Measurements from ENCODE around the gene LRCH2.

LRCH2 gene

DNA sequence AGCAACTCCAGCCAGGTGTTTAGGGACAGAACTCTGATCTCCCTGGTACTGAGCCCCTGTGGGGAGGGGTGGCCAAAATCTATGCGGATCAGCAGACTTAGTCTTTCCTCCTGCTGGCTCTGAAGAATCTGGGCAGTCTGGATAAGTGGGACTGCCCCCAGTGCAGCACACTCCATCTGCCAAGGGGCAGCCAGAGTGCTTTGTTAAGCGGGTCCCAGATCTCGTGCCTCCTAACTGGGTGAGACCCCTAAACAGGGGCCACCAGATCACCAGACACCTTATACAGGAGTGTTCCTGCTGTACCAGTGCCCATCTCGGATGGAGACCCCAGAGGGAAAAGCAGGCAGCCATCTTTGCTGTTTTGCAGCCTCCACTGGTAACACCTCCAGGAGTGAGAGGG is 135.0 kb downstream of the LRCH2 start:
- TF ChIP-seq, protein P1, sequence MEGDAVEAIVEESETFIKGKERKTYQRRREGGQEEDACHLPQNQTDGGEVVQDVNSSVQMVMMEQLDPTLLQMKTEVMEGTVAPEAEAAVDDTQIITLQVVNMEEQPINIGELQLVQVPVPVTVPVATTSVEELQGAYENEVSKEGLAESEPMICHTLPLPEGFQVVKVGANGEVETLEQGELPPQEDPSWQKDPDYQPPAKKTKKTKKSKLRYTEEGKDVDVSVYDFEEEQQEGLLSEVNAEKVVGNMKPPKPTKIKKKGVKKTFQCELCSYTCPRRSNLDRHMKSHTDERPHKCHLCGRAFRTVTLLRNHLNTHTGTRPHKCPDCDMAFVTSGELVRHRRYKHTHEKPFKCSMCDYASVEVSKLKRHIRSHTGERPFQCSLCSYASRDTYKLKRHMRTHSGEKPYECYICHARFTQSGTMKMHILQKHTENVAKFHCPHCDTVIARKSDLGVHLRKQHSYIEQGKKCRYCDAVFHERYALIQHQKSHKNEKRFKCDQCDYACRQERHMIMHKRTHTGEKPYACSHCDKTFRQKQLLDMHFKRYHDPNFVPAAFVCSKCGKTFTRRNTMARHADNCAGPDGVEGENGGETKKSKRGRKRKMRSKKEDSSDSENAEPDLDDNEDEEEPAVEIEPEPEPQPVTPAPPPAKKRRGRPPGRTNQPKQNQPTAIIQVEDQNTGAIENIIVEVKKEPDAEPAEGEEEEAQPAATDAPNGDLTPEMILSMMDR (IDR thresholded peaks at IDR 0.05; ENCODE audit: low read depth, low read length), result no peak
- no peak for TF ChIP-seq EZH2phosphoT487 (IDR thresholded peaks at IDR 0.05; ENCODE audit: low read depth)
- no peak overlapping the region for H3K9ac ChIP-seq (ENCODE audit: low read length)
- H3K4me3 ChIP-seq (ENCODE audit: low read length), result no peak overlapping the region
- H3K27ac ChIP-seq (ENCODE audit: low read length), result no peak overlapping the region
- H3K36me3 ChIP-seq (replicated peaks; ENCODE audit: low read depth, low read length), result no peaks in the 10 kb centered on the region
- H3K4me1 ChIP-seq (ENCODE audit: low read length), result no peaks in the 10 kb centered on the region
- no peak overlapping the region for H3K4me2 ChIP-seq (ENCODE audit: low read length)
- H3K9me3 ChIP-seq (ENCODE audit: insufficient read depth, low read length), result no peaks in the 10 kb centered on the region
- no peaks in the 10 kb centered on the region for H4K20me1 ChIP-seq (ENCODE audit: insufficient read depth, low read length)
- no peak overlapping the region for H2AFZ ChIP-seq (ENCODE audit: low read depth, low read length)
- no peaks in the 10 kb centered on the region for H3K27me3 ChIP-seq (ENCODE audit: low read depth, low read length)
- H3K79me2 ChIP-seq (ENCODE audit: low read length), result no peaks in the 10 kb centered on the region

DNA sequence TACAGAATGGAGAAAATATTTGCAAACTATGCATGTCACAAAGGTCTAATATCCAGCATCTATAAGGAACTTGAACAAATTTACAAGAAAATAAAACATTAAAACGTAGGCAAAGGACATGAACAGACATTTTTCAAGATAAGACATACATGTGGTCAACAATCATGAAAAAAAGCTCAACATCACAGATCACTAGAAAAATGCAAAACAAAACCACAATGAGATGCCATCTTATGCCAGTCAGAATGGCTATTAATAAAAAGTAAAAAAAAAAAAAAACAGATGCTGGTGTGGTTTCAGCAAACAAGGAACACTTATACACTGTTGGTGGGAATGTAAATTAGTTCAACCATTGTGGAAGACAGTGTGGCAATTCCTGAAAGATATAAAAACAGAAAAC is 140.7 kb downstream of the LRCH2 start:
- Histone ChIP-seq H2AFZ (ENCODE audit: low read depth, low read length) (no peak overlapping the region), H3K9me3 (ENCODE audit: insufficient read depth, low read length) (no peaks in the 10 kb centered on the region), H4K20me1 (ENCODE audit: insufficient read depth, low read length) (no peaks in the 10 kb centered on the region), H3K27me3 (ENCODE audit: low read depth, low read length) (no peaks in the 10 kb centered on the region), H3K36me3 (replicated peaks; ENCODE audit: low read depth, low read length) (no peaks in the 10 kb centered on the region), H3K9ac (ENCODE audit: low read length) (no peak overlapping the region), H3K79me2 (ENCODE audit: low read length) (no peaks in the 10 kb centered on the region), H3K4me1 (ENCODE audit: low read length) (no peaks in the 10 kb centered on the region), H3K4me2 (ENCODE audit: low read length) (no peak overlapping the region), H3K27ac (ENCODE audit: low read length) (no peak overlapping the region), H3K4me3 (ENCODE audit: low read length) (no peak overlapping the region)
- TF ChIP-seq EZH2phosphoT487 (IDR thresholded peaks at IDR 0.05; ENCODE audit: low read depth), result no peak
- TF ChIP-seq, protein P1 (IDR thresholded peaks at IDR 0.05; ENCODE audit: low read depth, low read length), result no peak

DNA sequence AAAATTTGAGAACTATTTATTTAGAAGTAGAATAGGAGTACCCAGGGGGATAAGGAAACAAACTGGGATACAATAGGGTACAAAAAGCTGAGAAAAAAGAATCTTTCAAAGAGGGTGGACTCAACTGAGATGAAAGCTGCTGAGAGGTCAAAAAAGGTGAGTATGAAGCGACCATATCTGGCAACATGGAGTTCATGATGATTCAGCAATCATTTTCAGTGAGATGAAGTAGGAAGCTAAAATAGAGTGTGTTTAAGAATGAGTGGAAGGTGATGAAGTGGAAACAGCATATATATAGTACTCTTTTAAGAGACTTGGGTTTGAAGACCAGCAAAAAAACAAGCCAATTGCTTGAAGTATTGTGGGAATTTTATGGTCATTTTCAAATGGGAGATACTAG is 144.5 kb downstream of the LRCH2 start:
- H3K4me2 ChIP-seq (ENCODE audit: low read length), result no peak overlapping the region
- no peaks in the 10 kb centered on the region for H4K20me1 ChIP-seq (ENCODE audit: insufficient read depth, low read length)
- no peak overlapping the region for H2AFZ ChIP-seq (ENCODE audit: low read depth, low read length)
- H3K27me3 ChIP-seq (ENCODE audit: low read depth, low read length), result no peaks in the 10 kb centered on the region
- H3K79me2 ChIP-seq (ENCODE audit: low read length), result no peaks in the 10 kb centered on the region
- H3K4me3 ChIP-seq (ENCODE audit: low read length), result no peak overlapping the region
- H3K4me1 ChIP-seq (ENCODE audit: low read length), result no peaks in the 10 kb centered on the region
- H3K9me3 ChIP-seq (ENCODE audit: insufficient read depth, low read length), result no peaks in the 10 kb centered on the region
- TF ChIP-seq EZH2phosphoT487 (IDR thresholded peaks at IDR 0.05; ENCODE audit: low read depth), result no peak
- TF ChIP-seq, protein P1 (IDR thresholded peaks at IDR 0.05; ENCODE audit: low read depth, low read length), result no peak
- no peaks in the 10 kb centered on the region for H3K36me3 ChIP-seq (replicated peaks; ENCODE audit: low read depth, low read length)
- H3K27ac ChIP-seq (ENCODE audit: low read length), result no peak overlapping the region
- no peak overlapping the region for H3K9ac ChIP-seq (ENCODE audit: low read length)

DNA sequence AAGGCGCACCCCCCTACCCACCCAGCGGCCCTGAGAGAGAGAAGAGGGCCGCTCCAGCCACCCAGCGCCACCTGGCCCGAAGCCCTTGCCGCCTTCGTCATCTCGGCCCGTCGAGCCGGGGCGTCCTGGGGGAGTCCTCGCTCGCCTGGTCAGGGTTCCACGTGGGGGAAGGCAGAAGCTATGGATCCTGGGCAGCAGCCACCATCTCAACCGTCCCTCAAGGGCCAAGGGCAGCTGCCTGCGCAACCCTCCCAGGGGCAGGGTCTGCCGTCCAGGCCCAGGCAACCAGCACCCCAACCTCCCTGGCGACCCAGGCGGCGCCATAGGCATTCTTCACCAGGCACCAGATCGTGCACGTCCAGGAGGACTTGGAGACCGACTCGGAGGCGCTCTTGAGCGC is 165.0 kb downstream of the LRCH2 start:
- H3K4me1 ChIP-seq (ENCODE audit: low read length), result no peaks in the 10 kb centered on the region
- no peak overlapping the region for H2AFZ ChIP-seq (ENCODE audit: low read depth, low read length)
- H3K4me2 ChIP-seq (ENCODE audit: low read length), result no peak overlapping the region
- H3K79me2 ChIP-seq (ENCODE audit: low read length), result no peaks in the 10 kb centered on the region
- H3K9me3 ChIP-seq (ENCODE audit: insufficient read depth, low read length), result no peaks in the 10 kb centered on the region
- TF ChIP-seq, protein P1 (IDR thresholded peaks at IDR 0.05; ENCODE audit: low read depth, low read length), result no peak
- TF ChIP-seq EZH2phosphoT487 (IDR thresholded peaks at IDR 0.05; ENCODE audit: low read depth), result no peak
- no peaks in the 10 kb centered on the region for H3K36me3 ChIP-seq (replicated peaks; ENCODE audit: low read depth, low read length)
- no peak overlapping the region for H3K4me3 ChIP-seq (ENCODE audit: low read length)
- H3K9ac ChIP-seq (ENCODE audit: low read length), result no peak overlapping the region
- H3K27me3 ChIP-seq (ENCODE audit: low read depth, low read length), result no peaks in the 10 kb centered on the region
- H3K27ac ChIP-seq (ENCODE audit: low read length), result no peak overlapping the region
- H4K20me1 ChIP-seq (ENCODE audit: insufficient read depth, low read length), result no peaks in the 10 kb centered on the region
